ENCODE measurements around the gene RAD51B.

The RAD51B gene

GRCh38 chr14:68315081-68315480 lies 495.5 kb downstream of the RAD51B start:
- DNase-seq = no peak

GRCh38 chr14:68316078-68316868 lies 496.7 kb downstream of the RAD51B start:
- no peak for DNase-seq

- DNase-seq = no peak
These were observed 497.7 kb downstream of the RAD51B start for GRCh38 chr14:68317239-68317638.

- no peak for DNase-seq
These were observed 499.2 kb downstream of the RAD51B start for GRCh38 chr14:68318828-68319227.

GRCh38 chr14:68320495-68320894 lies 500.9 kb downstream of the RAD51B start:
- no peak for DNase-seq

GRCh38 chr14:68322940-68323620 lies 503.5 kb downstream of the RAD51B start:
- no peak for DNase-seq

- no peak for DNase-seq
These were observed 505.8 kb downstream of the RAD51B start for GRCh38 chr14:68325267-68325807.

- DNase-seq = no peak
These were observed 507.7 kb downstream of the RAD51B start for GRCh38 chr14:68327231-68327630.

GRCh38 chr14:68328509-68328908 lies 508.9 kb downstream of the RAD51B start:
- no peak for DNase-seq

- DNase-seq = no peak
These were observed 511.8 kb downstream of the RAD51B start for GRCh38 chr14:68331426-68331825.

- DNase-seq = no peak
These were observed 512.4 kb downstream of the RAD51B start for GRCh38 chr14:68331991-68332390.

- DNase-seq = no peak
These were observed 513.7 kb downstream of the RAD51B start for GRCh38 chr14:68333262-68333661.

GRCh38 chr14:68335312-68335711 lies 515.7 kb downstream of the RAD51B start:
- no peak for DNase-seq

- DNase-seq = no peak
These were observed 516.6 kb downstream of the RAD51B start for GRCh38 chr14:68336165-68336564.

- no peak for DNase-seq
These were observed 517.7 kb downstream of the RAD51B start for GRCh38 chr14:68337279-68337678.

- DNase-seq = no peak
These were observed 520.7 kb downstream of the RAD51B start for GRCh38 chr14:68340262-68340661.

GRCh38 chr14:68341411-68342212 lies 522.0 kb downstream of the RAD51B start:
- no peak for DNase-seq

- DNase-seq = no peak
These were observed 522.7 kb downstream of the RAD51B start for GRCh38 chr14:68342216-68342763.

- DNase-seq = no peak
These were observed 524.0 kb downstream of the RAD51B start for GRCh38 chr14:68343534-68344118.

GRCh38 chr14:68345738-68346137 lies 526.2 kb downstream of the RAD51B start:
- no peak for DNase-seq

- DNase-seq = no peak
These were observed 527.2 kb downstream of the RAD51B start for GRCh38 chr14:68346556-68347343.
